Lower lobe of right lung (tissue), 2 donors: ENCODE results near the gene ANKRD37. TPM values are rescaled to one million over a fixed set of nuclear protein-coding genes. Genes with fewer than 3 reads are reported as not detected.

Experiments used
- ATAC-seq, 2 donors: fragments of 200-7000 bp; cut with Tn5 transposase; one replicate each; pipeline ENCODE4 v1.9.1; 2020 to 2022; ENCODE audit warnings: mild to moderate bottlenecking in 2 of 2, moderate library complexity in 2 of 2
- DNase-seq: peaks from one replicate; pipeline ENCODE4 v3.0.0-alpha.2; 2020
- H3K27ac ChIP-seq: fragments of 200-600 bp; one replicate; pipeline ENCODE4 v1.8.0; 2022
- H3K27me3 ChIP-seq: fragments of 200-600 bp; one replicate; pipeline ENCODE4 v1.8.0; 2022; ENCODE audit warnings: low read depth
- H3K36me3 ChIP-seq: fragments of 200-600 bp; one replicate; pipeline ENCODE4 v1.8.0; 2022; ENCODE audit warnings: mild to moderate bottlenecking
- H3K4me1 ChIP-seq: fragments of 200-600 bp; one replicate; pipeline ENCODE4 v1.8.0; 2022
- H3K4me3 ChIP-seq: fragments of 200-600 bp; one replicate; pipeline ENCODE4 v1.8.0; 2022; ENCODE audit warnings: mild to moderate bottlenecking
- H3K9me3 ChIP-seq: fragments of 200-600 bp; one replicate; pipeline ENCODE4 v1.8.0; 2022
- CTCF ChIP-seq: fragments of 200-600 bp; IDR thresholded peaks from one replicate; pipeline ENCODE4 v1.8.0; 2022; ENCODE audit warnings: antibody characterized with exemption, mild to moderate bottlenecking
- intact Hi-C: fragments of 100-400 bp; cut with DNase I; formaldehyde crosslinking; loops from one replicate; pipeline ENCODE4 v1.11.0; 2022
- total RNA-seq: library from RNA; stranded (reverse); fragmentation: NEBNext Ultra II Directional; extraction: Animal tissue kit (Norgen Biotek cat#: 25700); gene quantifications from one replicate; pipeline ENCODE4 v1.2.1, GENCODE V29; 2021
- donor health status: DM: no; HTN: yes; CAD: no; lungs with severe emphysema.

Gene ANKRD37
- total RNA-seq, 1 donor from 2014 or later: 15.7 TPM

- H3K4me3 ChIP-seq: peak within 1 kb of the TSS; percentile 86
- peak within 1 kb of the TSS; percentile 99 for H3K27ac ChIP-seq
- H3K4me1 ChIP-seq: peaks cover 25% of the 10 kb centered on the region
- intact Hi-C loops: no loop called here
- TF ChIP-seq CTCF: no peak
- no peaks in the 10 kb centered on the region for H3K9me3 ChIP-seq
- DNase-seq: no peak
- ATAC-seq: no peak
- H3K27me3 ChIP-seq: no peaks in the 10 kb centered on the region
- peaks cover 17% of the 10 kb centered on the region for H3K36me3 ChIP-seq
Measured at GRCh38 chr4:185395238-185395955, 1.2 kb upstream of the ANKRD37 start, which contains the start of gene LRP2BP. TSS of gene LRP2BP (minus strand) at chr4:185395924. CDS start at chr4:185378186, 17,738 bp downstream.

DNA sequence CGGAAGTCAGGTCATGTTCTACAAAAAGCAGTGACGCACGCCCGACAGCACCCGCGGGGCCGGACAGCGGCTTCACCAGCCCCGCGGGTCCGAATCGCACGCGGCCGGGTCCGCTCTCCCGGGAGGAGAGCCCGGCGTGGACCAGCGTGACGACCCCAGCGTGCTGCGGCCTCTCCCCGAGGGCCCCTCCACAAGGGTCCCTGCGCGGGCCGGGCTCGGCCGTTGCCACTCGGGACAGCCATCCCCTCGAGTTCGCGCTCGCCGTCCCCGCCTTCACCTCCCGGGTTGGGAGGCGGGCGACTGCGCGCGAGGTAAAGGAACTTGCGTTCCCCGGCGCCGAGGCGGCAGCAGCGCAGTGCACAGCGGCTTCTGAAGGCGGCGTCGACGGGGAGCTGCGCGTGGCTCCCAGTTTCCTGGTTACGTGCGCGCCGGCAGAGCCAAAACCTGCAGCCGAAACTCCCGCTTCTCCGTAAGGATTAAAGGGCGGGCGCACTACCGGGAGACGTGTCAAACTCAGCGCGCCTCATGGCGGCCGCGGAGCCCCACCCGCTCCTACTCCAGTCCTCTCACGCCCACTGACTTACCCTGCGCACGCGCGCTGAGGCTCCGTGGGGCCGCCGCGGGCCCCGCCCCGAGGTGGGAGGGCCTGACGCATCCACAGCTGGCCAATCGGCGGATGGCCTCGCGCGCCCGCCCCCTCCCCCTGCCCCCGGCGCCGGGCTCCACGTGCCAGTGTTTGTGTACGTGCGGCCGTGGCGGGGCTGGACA is 501 bp upstream of the ANKRD37 start:
- Histone ChIP-seq H3K4me1 (peaks cover 25% of the 10 kb centered on the region), H3K27me3 (no peaks in the 10 kb centered on the region), H3K4me3 (peak overlapping the region; percentile 86), H3K27ac (peak overlapping the region; percentile 99), H3K9me3 (no peaks in the 10 kb centered on the region), H3K36me3 (peaks cover 24% of the 10 kb centered on the region)
- DNase-seq (peak; percentile 97), ATAC-seq (peak; percentile 97 to 98)
- TF ChIP-seq CTCF: no peak
- intact Hi-C loops: no loop called here

- Histone ChIP-seq H3K4me1 (peaks cover 25% of the 10 kb centered on the region), H3K27ac (no peak overlapping the region), H3K27me3 (no peaks in the 10 kb centered on the region), H3K9me3 (no peaks in the 10 kb centered on the region), H3K36me3 (peaks cover 48% of the 10 kb centered on the region), H3K4me3 (no peak overlapping the region)
- DNase-seq (no peak), ATAC-seq (no peak)
- intact Hi-C loops: no loop called here
- TF ChIP-seq CTCF: no peak
Measured at GRCh38 chr4:185398618-185399017, 2.0 kb downstream of the ANKRD37 start.

DNA sequence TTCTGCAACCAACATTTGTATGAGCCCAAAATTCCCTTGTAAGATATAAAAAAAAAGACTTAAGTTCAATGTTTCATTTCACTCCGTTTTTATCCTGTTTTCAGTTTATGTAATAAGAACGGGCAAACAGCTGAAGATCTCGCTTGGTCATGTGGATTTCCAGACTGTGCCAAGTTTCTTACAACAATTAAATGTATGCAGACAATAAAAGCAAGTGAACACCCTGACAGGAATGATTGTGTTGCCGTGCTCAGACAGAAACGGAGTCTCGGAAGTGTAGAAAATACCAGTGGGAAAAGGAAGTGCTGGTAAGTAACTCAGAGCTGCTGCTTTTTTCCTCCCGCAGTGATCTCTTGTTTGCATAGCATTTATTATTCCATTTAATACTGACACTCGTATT is 2.8 kb downstream of the ANKRD37 start:
- TF ChIP-seq CTCF: no peak
- peaks cover 52% of the 10 kb centered on the region for H3K36me3 ChIP-seq
- intact Hi-C loops: no loop called here
- H3K27me3 ChIP-seq: no peaks in the 10 kb centered on the region
- peaks cover 25% of the 10 kb centered on the region for H3K4me1 ChIP-seq
- H3K4me3 ChIP-seq: peak overlapping the region; percentile 9
- H3K27ac ChIP-seq: no peak overlapping the region
- no peaks in the 10 kb centered on the region for H3K9me3 ChIP-seq
- ATAC-seq (no peak), DNase-seq (no peak)

GRCh38 chr4:185404031-185404430 is 7.4 kb downstream of the ANKRD37 start:
- no peak overlapping the region for H3K27ac ChIP-seq
- intact Hi-C loops: no loop called here

More at GRCh38 chr4:185404031-185404430, 7.4 kb downstream of the ANKRD37 start:
- Histone ChIP-seq H3K36me3 (peaks cover 90% of the 10 kb centered on the region), H3K4me1 (peaks cover 5% of the 10 kb centered on the region), H3K27me3 (no peaks in the 10 kb centered on the region), H3K9me3 (no peaks in the 10 kb centered on the region), H3K4me3 (no peak overlapping the region)
- TF ChIP-seq CTCF: no peak
- no peak for ATAC-seq
- no peak for DNase-seq
